Spleen (tissue), 13 donors: ENCODE results near the gene VAV2. TPM values are rescaled to one million over a fixed set of nuclear protein-coding genes. Genes with fewer than 3 reads are reported as not detected.

Source experiments
- DNase-seq: peaks from one replicate; pipeline ENCODE4 v3.0.0-alpha.2; 2020
- H3K27ac ChIP-seq, 8 donors: fragments of 200-600 bp; sonication (generic) in 7 of 8; 1 replicate in 4 of 8; 2 replicates in 4 of 8; pipeline versions ENCODE4 v1.5.0 to v1.8.0; 2016 to 2021; ENCODE audit warnings: inconsistent platforms in 4 of 8, mild to moderate bottlenecking in 4 of 8, moderate library complexity in 1 of 8
- H3K27me3 ChIP-seq, 7 donors: fragments of 200-600 bp; sonication (generic) in 6 of 7; replicated peaks in 1 of 7; 1 replicate in 4 of 7; 2 replicates in 3 of 7; pipeline versions ENCODE4 v1.5.0 to v1.8.0; 2016 to 2021; ENCODE audit warnings: inconsistent platforms in 3 of 7, mild to moderate bottlenecking in 1 of 7
- H3K36me3 ChIP-seq, 6 donors: fragments of 200-600 bp; sonication (generic) in 5 of 6; 1 replicate in 4 of 6; 2 replicates in 2 of 6; pipeline versions ENCODE4 v1.5.0 to v1.8.0; 2016 to 2021; ENCODE audit warnings: inconsistent platforms in 2 of 6
- H3K4me1 ChIP-seq, 6 donors: fragments of 200-600 bp; sonication (generic) in 5 of 6; 1 replicate in 3 of 6; 2 replicates in 3 of 6; pipeline versions ENCODE4 v1.5.0 to v1.8.0; 2016 to 2021; ENCODE audit warnings: inconsistent platforms in 3 of 6
- H3K4me3 ChIP-seq, 8 donors: fragments of 200-600 bp; sonication (generic) in 7 of 8; 1 replicate in 4 of 8; 2 replicates in 4 of 8; pipeline versions ENCODE4 v1.5.0 to v1.8.0; 2016 to 2021; ENCODE audit warnings: inconsistent platforms in 4 of 8, mild to moderate bottlenecking in 4 of 8, moderate library complexity in 2 of 8
- H3K9me3 ChIP-seq, 8 donors: fragments of 200-600 bp; sonication (generic) in 7 of 8; 1 replicate in 4 of 8; 2 replicates in 4 of 8; pipeline versions ENCODE4 v1.5.0 to v1.8.0; 2016 to 2021; ENCODE audit warnings: inconsistent platforms in 4 of 8
- CTCF ChIP-seq, 11 experiments: fragments of 200-600 bp in 7 of 11; fragments of 450-650 bp in 4 of 11; sonication (generic) in 4 of 11; IDR thresholded peaks in 8 of 11; conservative IDR thresholded peaks in 3 of 11; 1 replicate in 7 of 11; 2 replicates in 4 of 11; pipeline versions ENCODE4 v1.4.0 to v1.8.0; 2016 to 2021; ENCODE audit warnings: antibody characterized with exemption in 11 of 11, inconsistent platforms in 4 of 11, mild to moderate bottlenecking in 1 of 11
- POLR2A ChIP-seq, 3 donors: fragments of 450-650 bp; IDR thresholded peaks; one replicate each; pipeline ENCODE4 v1.5.1; 2017; ENCODE audit warnings: antibody characterized with exemption in 3 of 3, mild to moderate bottlenecking in 1 of 3
- POLR2AphosphoS5 ChIP-seq, 3 donors: sonication (generic); formaldehyde crosslinking; IDR thresholded peaks; one replicate each; pipeline ENCODE4 v1.5.1; 2017; ENCODE audit warnings: antibody characterized with exemption in 3 of 3
- WGBS, 5 donors: extraction: QIAGEN DNeasy Blood & Tissue Kit in 3 of 5; methylation state at CpG; one replicate each; pipeline versions ENCODE4 v1.1.5 to v1.1.7; 2013 to 2018; 5-methylcytosine and 5-hydroxymethylcytosine counted together
- intact Hi-C: fragments of 100-400 bp; cut with DNase I; formaldehyde crosslinking; loops from one replicate; pipeline ENCODE4 v1.15.0; 2023; ENCODE audit warnings: low total_unique reads
- long read RNA-seq, 2 donors: transcript quantifications; one replicate each; lab custom pipeline, GENCODE V29; 2026
- polyA plus RNA-seq, 3 donors: library from polyadenylated mRNA; stranded (reverse); fragments of 200-250 nt; gene quantifications; one replicate each; pipeline ENCODE4 v1.2.1, GENCODE V29; 2013
- total RNA-seq, 7 donors: library from RNA; depleted of rRNA in 3 of 7; stranded (reverse); fragments of >200 nt in 3 of 7; fragmentation: NEBNext Ultra II Directional in 4 of 7; extraction: Animal tissue kit (Norgen Biotek cat#: 25700) in 4 of 7; gene quantifications; one replicate each; pipeline versions ENCODE4 v1.1.0 to v1.2.1, GENCODE V29; 2016 to 2021
- donor health status: healthy with polysubstance abuse.
- donor health status: DM: no; HTN: no; CAD: no; lungs with moderate emphysema.
- donor health status: DM: no; HTN: no; CAD: no.
- donor health status: Bipolar disorder and iron deficiency.
- donor health status: healthy.
- donor health status: DM: no; HTN: no; CAD: no.
- donor health status: DM: yes; HTN: yes; CAD: no.

The VAV2 gene
- total RNA-seq (10 to 100 TPM; 17.9 to 39.2 (median 31.3) TPM), polyA plus RNA-seq (10 to 100 TPM; 14.2 to 25.0 (median 15.0) TPM)
- long read RNA-seq, donor 1: 0 reads
- long read RNA-seq, donor 2, full-length matches to known transcripts: 1 of 1 reads
- long read RNA-seq, donor 2, partial matches to known transcripts: 0 of 1 reads
- long read RNA-seq, donor 2, other reads (novel, unspliced or antisense): 0 of 1 reads

DNA sequence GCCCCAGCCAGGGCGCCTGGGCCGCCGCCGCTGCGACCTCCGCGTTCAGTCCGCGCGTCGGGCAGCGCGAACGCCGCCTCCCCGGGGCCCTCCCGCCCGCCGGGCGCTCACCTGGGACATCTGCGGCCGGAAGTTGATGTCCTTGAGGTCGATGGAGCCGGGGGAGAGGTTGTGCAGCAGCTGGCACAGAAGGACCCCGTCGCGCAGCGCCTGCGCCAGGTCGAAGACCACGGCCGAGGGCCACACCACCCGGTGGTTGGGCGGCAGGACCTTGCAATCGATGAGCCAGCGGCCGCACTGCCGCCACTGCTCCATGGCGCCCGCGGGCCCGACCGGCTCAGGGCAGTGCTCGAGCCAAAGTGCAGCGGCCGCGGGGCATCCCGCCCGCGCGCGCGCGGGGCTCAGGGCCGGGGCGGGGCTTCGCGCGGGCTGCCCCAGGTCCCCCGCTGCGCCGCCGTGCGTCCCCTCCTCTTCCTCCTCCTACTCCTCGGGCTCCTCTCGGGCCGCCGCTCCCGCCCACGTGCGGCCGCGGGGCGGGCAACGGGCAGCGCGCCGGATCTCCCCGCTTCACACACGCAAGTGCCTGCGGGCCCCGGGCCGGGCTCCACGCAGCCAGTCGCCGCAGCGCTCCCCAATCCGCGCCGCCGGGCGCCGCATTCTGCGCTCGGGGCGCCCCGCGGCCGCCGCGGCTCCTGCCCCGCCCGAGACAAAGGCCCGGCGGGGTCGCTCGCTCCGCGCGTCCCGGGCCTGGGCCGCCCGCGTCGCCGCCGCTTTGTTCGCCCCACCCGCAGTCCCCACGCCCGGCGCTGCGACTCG lies at the start of gene VAV2:
Gene VAV2 (minus strand): TSS at position 361 of the 816 bp plus-strand sequence. CDS start 46 bp downstream, at position 315.
- H3K9me3 ChIP-seq: no peaks in the 10 kb centered on the region
- H3K4me3 ChIP-seq: peak within 1 kb of the TSS; percentile 59 to 93 (median 70)
- peaks cover 27 to 58% (median 40%) of the 10 kb centered on the region in 6 donors for H3K4me1 ChIP-seq
- peak; percentile 89 for DNase-seq
- intact Hi-C loops: loop anchor here (5.0 kb wide), 1 partner anchor 200 kb away; no protein-coding TSS in a partner anchor
- peak within 1 kb of the TSS; percentile 80 to 94 (median 90) for H3K27ac ChIP-seq
- TF ChIP-seq POLR2A (IDR thresholded peaks at IDR 0.05): no peak
- no peak for TF ChIP-seq CTCF (IDR thresholded peaks at IDR 0.05 in 8 of 11, conservative IDR thresholded peaks at IDR 0.05 in 3 of 11)
- peak in 2 of 3 donors; percentile 32 to 55 for TF ChIP-seq POLR2AphosphoS5 (IDR thresholded peaks at IDR 0.05)
- peaks cover 0 to 79% (median 17%) of the 10 kb centered on the region in 7 donors for H3K27me3 ChIP-seq
- WGBS, 5 donors: 0 to 1% (median 0%) methylated on average over 39 to 124 of the region's 124 CpGs
- H3K36me3 ChIP-seq: no peaks in the 10 kb centered on the region

DNA sequence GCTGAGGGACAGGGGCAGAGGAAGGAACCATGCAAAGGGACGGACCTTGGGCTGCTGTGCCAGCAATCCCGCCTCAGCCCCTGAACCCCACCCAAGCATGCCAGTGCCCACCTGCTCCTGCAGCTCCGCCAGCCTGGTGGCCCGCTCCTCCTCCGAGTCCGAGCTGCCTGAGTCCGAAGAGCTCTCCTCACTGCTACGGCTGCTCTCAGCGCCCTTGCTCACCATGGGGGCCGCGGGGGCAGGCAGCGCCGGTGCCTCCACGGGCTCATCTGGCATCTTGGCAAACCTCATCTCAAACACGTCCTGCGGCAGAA lies 49.5 kb upstream of the VAV2 start:
- intact Hi-C loops: no loop called here
- H3K27ac ChIP-seq: no peak overlapping the region
- H3K9me3 ChIP-seq: peaks cover 0 to 22% (median 16%) of the 10 kb centered on the region in 8 donors
- peaks cover 0 to 100% (median 84%) of the 10 kb centered on the region in 6 donors for H3K36me3 ChIP-seq
- WGBS, 5 donors: 84 to 100% (median 91%) methylated on average over 6 to 16 of the region's 16 CpGs
- no peak for DNase-seq
- TF ChIP-seq POLR2AphosphoS5 (IDR thresholded peaks at IDR 0.05) (peak in 2 of 3 donors; percentile 5 to 46), POLR2A (IDR thresholded peaks at IDR 0.05) (no peak)
- peaks cover 0 to 15% (median 4%) of the 10 kb centered on the region in 6 donors for H3K4me1 ChIP-seq
- H3K4me3 ChIP-seq: no peak overlapping the region
- H3K27me3 ChIP-seq: no peaks in the 10 kb centered on the region

DNA sequence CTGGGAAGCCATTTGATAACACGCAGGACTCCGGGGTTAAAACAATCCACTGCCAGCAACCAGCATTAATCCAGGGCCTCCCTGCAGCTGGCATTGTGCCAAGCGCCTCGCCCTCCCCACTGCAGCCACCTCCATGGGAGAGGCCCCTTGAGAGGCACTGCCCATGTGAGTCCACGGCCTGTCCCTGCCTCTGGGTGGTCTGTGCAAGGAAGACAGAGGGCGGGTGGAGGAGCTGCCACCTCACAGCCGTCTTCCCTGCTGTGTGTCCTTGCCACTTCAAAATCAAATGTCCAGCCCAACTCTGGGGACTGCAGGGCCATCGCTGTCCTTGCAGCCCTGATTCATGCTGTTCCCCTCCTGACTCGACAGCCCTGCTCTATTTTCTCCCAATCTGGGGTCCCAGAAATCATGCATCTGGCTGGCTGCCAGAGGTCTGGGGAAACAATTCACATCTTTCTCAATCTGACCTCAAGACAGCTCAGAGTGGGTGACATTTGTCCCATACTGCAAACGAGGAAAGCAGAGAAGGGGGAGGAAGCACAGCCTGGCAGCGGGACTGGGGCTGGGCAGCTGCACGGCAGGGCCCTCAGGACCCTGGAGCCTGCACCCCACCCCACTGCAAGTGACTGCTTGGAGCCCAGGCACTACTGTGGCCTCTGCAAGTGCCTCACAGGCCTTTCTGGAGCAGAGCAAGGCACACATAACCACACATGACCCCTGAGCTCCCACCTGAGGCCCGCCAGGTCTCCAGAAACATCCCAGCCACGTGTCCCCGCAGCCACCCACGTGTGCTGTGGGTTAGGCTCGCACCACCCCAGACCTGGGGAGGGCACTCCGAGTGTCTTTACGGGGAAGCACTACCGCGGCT lies 48.9 kb upstream of the VAV2 start:
- DNase-seq: no peak
- TF ChIP-seq POLR2AphosphoS5 (IDR thresholded peaks at IDR 0.05): peak in 1 of 3 donors; percentile 14
- no peak for TF ChIP-seq CTCF (IDR thresholded peaks at IDR 0.05 in 8 of 11, conservative IDR thresholded peaks at IDR 0.05 in 3 of 11)
- WGBS, 5 donors: 69 to 85% (median 74%) methylated on average over 12 to 21 of the region's 21 CpGs
- Histone ChIP-seq H3K4me3 (no peak overlapping the region), H3K27ac (no peak overlapping the region), H3K27me3 (no peaks in the 10 kb centered on the region), H3K9me3 (peaks cover 0 to 22% (median 16%) of the 10 kb centered on the region in 8 donors), H3K4me1 (peaks cover 0 to 15% (median 4%) of the 10 kb centered on the region in 6 donors), H3K36me3 (peaks cover 0 to 100% (median 84%) of the 10 kb centered on the region in 6 donors)
- intact Hi-C loops: no loop called here

GRCh38 chr9:134040176-134040565 lies 48.0 kb upstream of the VAV2 start:
- intact Hi-C loops: no loop called here
- H3K9me3 ChIP-seq: peaks cover 0 to 22% (median 16%) of the 10 kb centered on the region in 8 donors
- no peak overlapping the region for H3K4me3 ChIP-seq
- peaks cover 0 to 100% (median 85%) of the 10 kb centered on the region in 6 donors for H3K36me3 ChIP-seq
- TF ChIP-seq POLR2AphosphoS5 (IDR thresholded peaks at IDR 0.05) (peak in 1 of 3 donors; percentile 9), CTCF (IDR thresholded peaks at IDR 0.05 in 8 of 11, conservative IDR thresholded peaks at IDR 0.05 in 3 of 11) (no peak), POLR2A (IDR thresholded peaks at IDR 0.05) (no peak)
- 94 to 99% (median 96%) methylated on average over 16 to 17 of the region's 17 CpGs for WGBS, 5 donors
- H3K27ac ChIP-seq: no peak overlapping the region
- peak; percentile 65 for DNase-seq
- no peaks in the 10 kb centered on the region for H3K27me3 ChIP-seq
- H3K4me1 ChIP-seq: peaks cover 0 to 15% (median 4%) of the 10 kb centered on the region in 6 donors
